DND-41 (cell line): Measurements from ENCODE around the gene NMRK1.

ENCODE experiments used
- ATAC-seq: fragments of 200-7000 bp; cut with Tn5 transposase; 3 replicates; pipeline ENCODE4 v1.9.1; 2021; ENCODE audit warnings: low read depth; ENCODE audit not compliant: insufficient read depth
- DNase-seq: peaks from one replicate; pipeline ENCODE4 v3.0.0-alpha.2; 2020
- H2AFZ ChIP-seq: 2 replicates; pipeline ENCODE4 v1.6.0; 2012; ENCODE audit warnings: low read depth, low read length
- H3K27ac ChIP-seq: 2 replicates; pipeline ENCODE4 v1.5.1; 2012; ENCODE audit warnings: low read length, inconsistent platforms
- H3K27me3 ChIP-seq: fragments of 200-600 bp; sonication (generic); 2 replicates; pipeline ENCODE4 v1.6.0; 2012; ENCODE audit warnings: low read length, mild to moderate bottlenecking, inconsistent platforms; ENCODE audit not compliant: insufficient read depth, poor library complexity
- H3K36me3 ChIP-seq: 2 replicates; pipeline ENCODE4 v1.5.1; 2012; ENCODE audit warnings: low read length, inconsistent platforms; ENCODE audit not compliant: insufficient read depth
- H3K4me1 ChIP-seq: 2 replicates; pipeline ENCODE4 v1.5.1; 2012; ENCODE audit warnings: mild to moderate bottlenecking, low read length; ENCODE audit not compliant: insufficient read depth
- H3K4me2 ChIP-seq: 2 replicates; pipeline ENCODE4 v1.6.0; 2012; ENCODE audit warnings: mild to moderate bottlenecking, moderate library complexity, low read length, inconsistent platforms; ENCODE audit not compliant: insufficient read depth
- H3K4me3 ChIP-seq, 2 experiments: fragments of 200-600 bp in 1 of 2; shearing (Covaris generic) in 1 of 2; 2 replicates each; pipeline ENCODE4 v1.5.1; 2012 to 2016; ENCODE audit warnings: inconsistent platforms in 2 of 2, low read length in 2 of 2, mild to moderate bottlenecking in 2 of 2, low read depth in 1 of 2, moderate library complexity in 1 of 2
- H3K79me2 ChIP-seq: 2 replicates; pipeline ENCODE4 v1.6.0; 2012; ENCODE audit warnings: low read length, inconsistent platforms; ENCODE audit not compliant: insufficient read depth
- H3K9ac ChIP-seq: 2 replicates; pipeline ENCODE4 v1.6.0; 2012; ENCODE audit warnings: low read depth, mild to moderate bottlenecking, inconsistent platforms, low read length, moderate library complexity
- H3K9me3 ChIP-seq: 2 replicates; pipeline ENCODE4 v1.5.1; 2012; ENCODE audit warnings: low read length, moderate library complexity, mild to moderate bottlenecking, inconsistent platforms; ENCODE audit not compliant: insufficient read depth, severe bottlenecking
- H4K20me1 ChIP-seq: 2 replicates; pipeline ENCODE4 v1.6.0; 2012; ENCODE audit warnings: low read length; ENCODE audit not compliant: insufficient read depth
- CTCF ChIP-seq: IDR thresholded peaks from 2 replicates; pipeline ENCODE4 v1.5.1; 2012; ENCODE audit warnings: borderline replicate concordance, low read length, moderate library complexity, mild to moderate bottlenecking; ENCODE audit not compliant: poor library complexity, severe bottlenecking; ENCODE audit errors: extremely low read depth
- EZH2 ChIP-seq: IDR thresholded peaks from 3 replicates; pipeline ENCODE4 v1.6.1; 2012; ENCODE audit warnings: borderline replicate concordance, low read depth, mild to moderate bottlenecking, moderate library complexity, low read length, inconsistent platforms; ENCODE audit not compliant: severe bottlenecking

The NMRK1 gene

GRCh38 chr9:75063556-75064305, 24.2 kb downstream of the NMRK1 start:
- no peak overlapping the region for H3K4me2 ChIP-seq
- no peak overlapping the region for H3K9ac ChIP-seq
- TF ChIP-seq CTCF, result no peak
- TF ChIP-seq EZH2, result no peak
- H3K36me3 ChIP-seq, result no peaks in the 10 kb centered on the region
- ATAC-seq, result no peak
- H4K20me1 ChIP-seq, result no peaks in the 10 kb centered on the region
- H3K9me3 ChIP-seq, result no peaks in the 10 kb centered on the region
- H3K4me1 ChIP-seq, result no peaks in the 10 kb centered on the region
- no peak overlapping the region for H3K27ac ChIP-seq
- no peak for DNase-seq
- H3K4me3 ChIP-seq, result no peak overlapping the region
- no peaks in the 10 kb centered on the region for H3K79me2 ChIP-seq
- no peaks in the 10 kb centered on the region for H3K27me3 ChIP-seq
- no peak overlapping the region for H2AFZ ChIP-seq

- no peak overlapping the region for H2AFZ ChIP-seq
- ATAC-seq (no peak), DNase-seq (no peak)
- H4K20me1 ChIP-seq, result no peaks in the 10 kb centered on the region
- H3K9me3 ChIP-seq, result no peaks in the 10 kb centered on the region
- no peak overlapping the region for H3K9ac ChIP-seq
- no peak overlapping the region for H3K27ac ChIP-seq
- H3K4me2 ChIP-seq, result no peak overlapping the region
- H3K4me3 ChIP-seq, result no peak overlapping the region
- no peak for TF ChIP-seq CTCF
- no peak for TF ChIP-seq EZH2
- H3K27me3 ChIP-seq, result no peaks in the 10 kb centered on the region
- no peaks in the 10 kb centered on the region for H3K4me1 ChIP-seq
- no peaks in the 10 kb centered on the region for H3K79me2 ChIP-seq
- H3K36me3 ChIP-seq, result no peaks in the 10 kb centered on the region
Measured at GRCh38 chr9:75061169-75061568, 26.8 kb downstream of the NMRK1 start.

GRCh38 chr9:75054368-75055001, 33.5 kb downstream of the NMRK1 start:
- Histone ChIP-seq H4K20me1 (no peaks in the 10 kb centered on the region), H3K27me3 (no peaks in the 10 kb centered on the region), H3K4me3 (no peak overlapping the region), H3K9me3 (no peaks in the 10 kb centered on the region), H3K4me2 (no peak overlapping the region), H3K4me1 (no peaks in the 10 kb centered on the region), H2AFZ (no peak overlapping the region), H3K79me2 (no peaks in the 10 kb centered on the region), H3K27ac (no peak overlapping the region), H3K36me3 (no peaks in the 10 kb centered on the region), H3K9ac (no peak overlapping the region)
- no peak for TF ChIP-seq EZH2
- TF ChIP-seq CTCF, result no peak
- ATAC-seq (no peak), DNase-seq (no peak)
